Measurements from ENCODE around the gene ATAD3B.
"Not testable (repeated sequence)": the region's sequence is repeated elsewhere in the genome, so short reads cannot be mapped to it uniquely, and the experiment has no call there.

ATAD3B gene

DNA sequence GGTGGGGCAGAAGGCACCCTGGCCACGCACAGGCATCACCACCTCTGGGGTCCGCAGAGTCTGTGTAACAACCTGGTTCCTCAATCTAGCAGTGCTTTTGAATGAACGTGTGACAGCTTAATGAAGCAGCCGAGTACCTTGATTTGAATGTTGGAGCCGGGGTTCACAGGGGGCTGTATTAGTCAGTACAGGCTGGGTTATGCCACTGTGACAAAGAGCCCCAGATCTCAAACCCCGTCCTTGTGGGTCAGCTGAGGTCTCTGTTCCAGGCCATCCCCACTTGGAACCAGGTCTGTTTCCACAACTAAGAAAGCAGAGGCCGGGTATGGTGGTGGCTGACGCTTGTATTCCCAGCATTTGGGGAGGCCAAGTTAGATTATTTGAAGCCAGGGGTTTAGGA, 58.4 kb downstream of the ATAD3B start:
- TF ChIP-seq, protein P1, sequence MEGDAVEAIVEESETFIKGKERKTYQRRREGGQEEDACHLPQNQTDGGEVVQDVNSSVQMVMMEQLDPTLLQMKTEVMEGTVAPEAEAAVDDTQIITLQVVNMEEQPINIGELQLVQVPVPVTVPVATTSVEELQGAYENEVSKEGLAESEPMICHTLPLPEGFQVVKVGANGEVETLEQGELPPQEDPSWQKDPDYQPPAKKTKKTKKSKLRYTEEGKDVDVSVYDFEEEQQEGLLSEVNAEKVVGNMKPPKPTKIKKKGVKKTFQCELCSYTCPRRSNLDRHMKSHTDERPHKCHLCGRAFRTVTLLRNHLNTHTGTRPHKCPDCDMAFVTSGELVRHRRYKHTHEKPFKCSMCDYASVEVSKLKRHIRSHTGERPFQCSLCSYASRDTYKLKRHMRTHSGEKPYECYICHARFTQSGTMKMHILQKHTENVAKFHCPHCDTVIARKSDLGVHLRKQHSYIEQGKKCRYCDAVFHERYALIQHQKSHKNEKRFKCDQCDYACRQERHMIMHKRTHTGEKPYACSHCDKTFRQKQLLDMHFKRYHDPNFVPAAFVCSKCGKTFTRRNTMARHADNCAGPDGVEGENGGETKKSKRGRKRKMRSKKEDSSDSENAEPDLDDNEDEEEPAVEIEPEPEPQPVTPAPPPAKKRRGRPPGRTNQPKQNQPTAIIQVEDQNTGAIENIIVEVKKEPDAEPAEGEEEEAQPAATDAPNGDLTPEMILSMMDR (conservative IDR thresholded peaks at IDR 0.05; ENCODE audit: control insufficient read depth, insufficient read depth, low read depth, low read length) = no peak
- H3K4me3 ChIP-seq (ENCODE audit: control insufficient read depth, low read depth, low read length) = no peak overlapping the region
- DNase-seq (ENCODE audit: low read depth) = no peak

DNA sequence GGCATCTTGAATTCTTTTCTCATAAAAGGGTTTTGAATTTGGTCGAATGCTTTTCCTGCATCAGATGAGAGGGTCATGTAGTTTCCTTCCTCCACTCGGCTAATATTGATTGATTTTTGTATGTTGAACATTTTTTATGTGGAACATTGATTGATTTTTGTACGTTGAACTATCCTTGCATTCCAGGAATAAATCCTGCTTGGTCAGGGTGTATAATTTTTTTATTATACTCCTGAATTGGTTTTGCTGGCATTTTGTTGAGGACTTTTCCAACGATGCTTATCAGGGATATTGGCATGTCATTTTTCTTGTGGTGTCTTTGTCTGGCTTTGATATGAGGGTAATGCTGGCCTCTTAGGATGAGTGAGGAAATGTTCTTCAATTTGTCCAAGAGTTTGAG, 60.4 kb downstream of the ATAD3B start:
- no peak for DNase-seq (ENCODE audit: low read depth)

DNA sequence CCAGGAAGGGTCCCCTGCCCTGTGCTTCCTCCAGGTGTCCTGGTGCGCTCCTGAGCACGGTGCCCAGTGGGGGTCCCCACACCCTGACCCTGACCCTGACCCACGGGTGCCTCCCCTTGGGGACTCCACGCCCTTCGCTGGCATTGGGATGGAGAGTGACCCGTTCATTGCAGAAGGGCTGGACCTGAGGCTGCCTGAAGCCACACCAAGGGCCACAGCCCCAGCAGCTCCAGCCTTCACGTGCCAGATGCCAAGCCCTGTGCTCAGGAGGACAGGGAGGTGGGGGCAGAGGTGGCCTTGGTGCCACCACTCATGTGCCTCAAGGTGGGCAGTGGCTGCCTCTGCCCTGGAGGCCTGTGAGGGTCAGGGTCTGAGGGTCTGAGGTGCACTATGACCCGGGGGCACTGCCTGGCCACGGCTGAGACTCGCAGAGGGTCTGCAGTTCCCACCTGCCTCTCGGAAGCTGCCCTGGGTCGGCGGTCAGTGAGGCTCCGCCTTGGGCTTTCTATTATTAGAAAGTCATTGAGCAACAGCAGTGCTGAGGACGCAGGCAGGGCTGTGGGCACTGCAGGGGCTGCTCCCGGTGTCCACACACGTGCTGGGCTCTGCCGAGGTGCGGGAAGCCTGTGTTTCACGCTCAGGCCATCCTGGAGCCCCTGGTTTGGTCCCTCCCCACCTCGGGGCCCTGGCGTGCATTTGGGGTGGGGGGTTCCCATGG, 61.8 kb downstream of the ATAD3B start:
- not testable (repeated sequence) for H3K4me3 ChIP-seq (ENCODE audit: control insufficient read depth, low read depth, low read length); DNase-seq (ENCODE audit: low read depth)

More for the DNA sequence above, 60.4 kb downstream of the ATAD3B start:
- no peak overlapping the region for H3K4me3 ChIP-seq (ENCODE audit: control insufficient read depth, low read depth, low read length)
- TF ChIP-seq, protein P1 (conservative IDR thresholded peaks at IDR 0.05; ENCODE audit: control insufficient read depth, insufficient read depth, low read depth, low read length) = no peak

DNA sequence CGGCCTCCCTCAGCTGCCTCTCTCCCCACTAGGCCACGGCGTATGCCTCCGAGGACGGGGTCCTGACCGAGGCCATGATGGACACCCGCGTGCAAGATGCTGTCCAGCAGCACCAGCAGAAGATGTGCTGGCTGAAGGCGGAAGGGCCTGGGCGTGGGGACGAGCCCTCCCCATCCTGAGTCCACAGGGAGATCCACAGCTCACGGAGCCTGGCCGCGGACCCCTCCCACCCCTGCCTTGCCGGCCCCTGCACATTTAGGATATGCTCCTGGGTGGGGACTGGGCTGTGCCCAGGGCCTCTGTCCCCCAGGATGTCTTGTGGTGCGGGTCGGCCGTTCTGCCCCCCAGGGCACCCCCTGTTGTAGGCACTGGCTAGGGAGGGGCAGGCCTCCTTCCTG, 62.3 kb downstream of the ATAD3B start:
- not testable (repeated sequence) for H3K4me3 ChIP-seq (ENCODE audit: control insufficient read depth, low read depth, low read length); DNase-seq (ENCODE audit: low read depth)

DNA sequence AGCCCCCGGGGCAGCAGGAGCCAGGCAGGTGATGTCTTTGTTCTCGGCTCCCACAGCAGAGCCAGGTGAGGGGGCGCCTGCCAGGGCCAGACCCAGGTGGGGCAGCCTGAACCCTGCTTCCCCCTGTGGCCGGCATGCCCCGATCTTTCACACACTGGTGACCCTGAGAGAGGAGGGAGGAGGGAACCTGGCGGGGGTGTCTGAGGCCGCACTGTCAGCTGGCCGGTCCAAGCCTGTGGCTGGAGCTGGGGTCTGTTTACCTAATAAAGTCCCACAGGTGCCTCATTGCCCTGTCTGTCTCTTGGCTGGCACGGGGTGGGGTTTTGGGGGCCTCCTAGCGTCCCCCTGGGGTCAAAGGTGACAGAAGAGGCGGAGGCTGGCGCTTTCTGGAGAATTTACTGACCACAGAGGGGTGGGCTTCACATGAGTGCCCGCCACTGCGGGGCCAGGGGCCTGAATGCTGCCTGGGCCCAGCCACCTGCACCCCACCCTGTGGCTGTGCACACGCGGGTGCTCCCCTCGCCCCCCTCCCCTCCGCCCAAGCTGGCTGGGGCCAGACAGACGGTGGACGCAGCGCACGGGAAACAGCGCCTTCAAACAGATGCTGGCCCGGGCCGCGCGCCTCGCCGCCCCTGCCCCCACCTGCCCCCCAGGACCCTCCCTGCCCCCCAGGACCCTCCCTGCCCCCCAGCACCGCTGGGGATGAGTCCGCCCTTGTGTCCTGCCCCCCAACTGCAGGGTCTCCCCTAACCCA, 63.0 kb downstream of the ATAD3B start:
- no peak overlapping the region for H3K4me3 ChIP-seq (ENCODE audit: control insufficient read depth, low read depth, low read length)
- TF ChIP-seq, protein P1 (conservative IDR thresholded peaks at IDR 0.05; ENCODE audit: control insufficient read depth, insufficient read depth, low read depth, low read length) = no peak

DNA sequence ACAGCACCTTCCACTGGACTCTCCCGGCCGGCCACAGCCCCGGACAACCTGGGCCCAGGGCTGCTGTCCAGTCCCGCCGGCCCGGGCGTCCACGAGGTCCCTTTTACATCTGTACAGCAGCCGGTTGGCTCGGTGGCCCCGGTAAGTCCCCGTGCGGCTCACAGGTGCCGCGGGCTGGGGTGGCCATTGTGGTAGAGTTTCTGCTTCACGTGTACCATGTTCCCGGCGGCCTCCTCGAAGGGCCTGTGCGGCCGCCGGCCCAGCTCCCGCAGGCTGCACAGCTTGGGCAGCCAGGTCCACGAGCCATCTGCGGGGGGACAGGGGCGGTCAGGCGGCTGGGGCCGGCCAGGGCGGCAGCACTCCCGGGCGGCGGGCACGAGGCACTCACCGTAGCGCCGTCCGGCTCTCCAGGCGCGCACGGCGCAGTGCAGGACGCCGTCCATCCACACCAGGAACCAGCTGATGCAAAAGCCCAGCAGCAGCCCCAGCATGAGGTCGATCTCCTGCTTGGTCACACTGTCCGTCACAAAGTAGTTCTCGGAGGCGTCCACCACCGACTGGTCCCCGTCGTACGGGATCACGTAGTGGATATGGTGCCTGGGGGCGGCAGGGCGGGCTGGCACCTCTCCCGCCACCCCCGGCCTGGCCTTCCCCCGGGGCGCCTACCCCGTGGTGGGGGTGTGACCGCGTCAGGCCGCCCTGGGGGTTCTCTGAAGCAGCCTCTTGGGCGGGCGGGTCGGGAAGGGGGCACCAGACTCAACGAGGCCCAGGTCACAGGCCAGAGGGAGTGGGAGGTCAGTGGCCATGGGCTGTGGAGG, 63.8 kb downstream of the ATAD3B start:
- no peak for DNase-seq (ENCODE audit: low read depth)
- no peak overlapping the region for H3K4me3 ChIP-seq (ENCODE audit: control insufficient read depth, low read depth, low read length)
- TF ChIP-seq, protein P1 (conservative IDR thresholded peaks at IDR 0.05; ENCODE audit: control insufficient read depth, insufficient read depth, low read depth, low read length) = no peak

More for the DNA sequence above, 63.0 kb downstream of the ATAD3B start:
- DNase-seq (ENCODE audit: low read depth) = no peak

DNA sequence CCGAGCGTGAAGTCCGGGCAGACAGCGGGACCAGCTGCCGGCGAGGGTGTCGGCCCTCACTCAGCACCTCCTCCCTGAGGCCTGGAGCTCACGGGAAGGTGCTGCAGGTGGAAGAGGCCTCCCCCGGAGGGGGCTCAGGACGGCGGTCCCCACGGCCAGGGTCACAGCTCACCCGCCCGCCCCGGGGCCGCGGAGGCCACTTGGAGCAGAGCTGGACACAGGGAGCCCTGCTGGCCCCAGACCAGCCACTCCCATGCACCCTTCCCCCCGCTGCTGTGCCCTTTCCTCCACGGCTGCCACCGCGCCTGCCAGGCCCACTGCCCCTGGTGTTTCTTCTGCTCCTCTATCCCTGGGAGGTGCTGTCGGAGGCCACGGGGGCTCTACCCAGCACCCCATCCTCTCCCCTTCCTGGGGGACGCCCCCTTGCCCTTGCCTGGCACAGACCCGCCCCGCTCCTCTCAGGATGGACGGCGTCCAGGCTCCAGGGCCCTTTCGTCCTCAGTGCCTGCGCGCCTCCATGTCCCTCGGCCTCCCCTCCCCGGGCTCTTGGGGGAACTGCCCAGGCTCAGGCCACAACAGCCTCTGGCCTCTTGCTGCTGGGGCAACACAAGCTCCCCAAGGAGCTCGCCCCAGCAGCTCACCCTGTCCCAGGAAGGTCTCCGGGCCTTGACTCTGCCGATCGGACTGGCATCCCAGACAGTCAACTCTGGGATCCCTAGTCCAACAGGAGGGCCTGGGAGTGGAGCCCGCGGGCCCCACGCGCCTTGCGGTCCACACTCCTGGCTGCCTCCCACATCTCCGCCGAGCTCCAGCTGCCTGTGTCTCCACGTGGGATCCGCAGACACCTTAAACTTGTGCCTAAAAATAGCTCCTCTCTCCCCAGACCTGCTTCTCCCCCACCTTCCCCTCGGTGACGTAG, 64.7 kb downstream of the ATAD3B start:
- DNase-seq (ENCODE audit: low read depth) = no peak
- no peak overlapping the region for H3K4me3 ChIP-seq (ENCODE audit: control insufficient read depth, low read depth, low read length)
- TF ChIP-seq, protein P1 (conservative IDR thresholded peaks at IDR 0.05; ENCODE audit: control insufficient read depth, insufficient read depth, low read depth, low read length) = no peak
